Measurements from ENCODE around the gene EME1.
"Not testable (repeated sequence)": the region's sequence is repeated elsewhere in the genome, so short reads cannot be mapped to it uniquely, and the experiment has no call there.

Gene EME1

GRCh38 chr17:50393700-50394099 is 20.7 kb downstream of the EME1 start:
- DNase-seq (ENCODE audit: low read depth in 2 of 2) = no peak

- DNase-seq (ENCODE audit: low read depth in 2 of 2) = no peak
Measured at GRCh38 chr17:50394711-50395110, 21.7 kb downstream of the EME1 start.

- no peak for DNase-seq (ENCODE audit: low read depth in 2 of 2)
Measured at GRCh38 chr17:50396261-50397110, 23.5 kb downstream of the EME1 start.

- peak; percentile 85 to 89 for DNase-seq (ENCODE audit: low read depth in 2 of 2)
Measured at GRCh38 chr17:50397111-50397918, 24.3 kb downstream of the EME1 start, which contains the start of gene LRRC59. Gene LRRC59 (minus strand): TSS chr17:50397523. CDS start chr17:50397317, 206 bp downstream.

- no peak for DNase-seq (ENCODE audit: low read depth in 2 of 2)
Measured at GRCh38 chr17:50397919-50398285, 24.9 kb downstream of the EME1 start.

- not testable (repeated sequence) for DNase-seq (ENCODE audit: low read depth in 2 of 2)
Measured at GRCh38 chr17:50398672-50399071, 25.6 kb downstream of the EME1 start.

- not testable (repeated sequence) for DNase-seq (ENCODE audit: low read depth in 2 of 2)
Measured at GRCh38 chr17:50399591-50399990, 26.6 kb downstream of the EME1 start.

- not testable (repeated sequence) for DNase-seq (ENCODE audit: low read depth in 2 of 2)
Measured at GRCh38 chr17:50405351-50405750, 32.3 kb downstream of the EME1 start.

GRCh38 chr17:50406578-50406977 is 33.5 kb downstream of the EME1 start:
- no peak for DNase-seq (ENCODE audit: low read depth in 2 of 2)

- no peak for DNase-seq (ENCODE audit: low read depth in 2 of 2)
Measured at GRCh38 chr17:50407921-50408320, 34.9 kb downstream of the EME1 start.

- DNase-seq (ENCODE audit: low read depth in 2 of 2) = no peak
Measured at GRCh38 chr17:50412188-50412732, 39.2 kb downstream of the EME1 start.

- DNase-seq (ENCODE audit: low read depth in 2 of 2) = no peak
Measured at GRCh38 chr17:50414808-50415207, 41.8 kb downstream of the EME1 start.

- not testable (repeated sequence) for DNase-seq (ENCODE audit: low read depth in 2 of 2)
Measured at GRCh38 chr17:50419577-50419976, 46.5 kb downstream of the EME1 start.

GRCh38 chr17:50420419-50421112 is 47.5 kb downstream of the EME1 start:
- no peak for DNase-seq (ENCODE audit: low read depth in 2 of 2)

- no peak for DNase-seq (ENCODE audit: low read depth in 2 of 2)
Measured at GRCh38 chr17:50421308-50422051, 48.5 kb downstream of the EME1 start.

- DNase-seq (ENCODE audit: low read depth in 2 of 2) = no peak
Measured at GRCh38 chr17:50422738-50423137, 49.7 kb downstream of the EME1 start.

GRCh38 chr17:50423553-50424159 is 50.6 kb downstream of the EME1 start:
- no peak for DNase-seq (ENCODE audit: low read depth in 2 of 2)

- DNase-seq (ENCODE audit: low read depth in 2 of 2) = no peak
Measured at GRCh38 chr17:50424246-50424995, 51.4 kb downstream of the EME1 start.

GRCh38 chr17:50424996-50425681 is 52.1 kb downstream of the EME1 start:
- no peak for DNase-seq (ENCODE audit: low read depth in 2 of 2)

Data from stimulated activated CD8-positive, alpha-beta memory T cell treated with anti-CD3 and anti-CD28 coated beads, Interleukin-15, amount 100 ng/mL, for 48 hours (primary cell).